Esophagus mucosa (tissue), 1 donor: ENCODE data around the gene PNLIPRP1. TPM values are rescaled to one million over a fixed set of nuclear protein-coding genes. Genes with fewer than 3 reads are reported as not detected.

Experiments used
- ATAC-seq: fragments of 200-7000 bp; cut with Tn5 transposase; one replicate; pipeline ENCODE4 v1.9.1; 2020
- total RNA-seq: library from RNA; stranded (reverse); gene quantifications from one replicate; pipeline ENCODE4 v1.2.4, GENCODE V29; 2023
- donor health status: DM: yes; HTN: yes; CAD: no.

The PNLIPRP1 gene
- total RNA-seq, result not detected

DNA sequence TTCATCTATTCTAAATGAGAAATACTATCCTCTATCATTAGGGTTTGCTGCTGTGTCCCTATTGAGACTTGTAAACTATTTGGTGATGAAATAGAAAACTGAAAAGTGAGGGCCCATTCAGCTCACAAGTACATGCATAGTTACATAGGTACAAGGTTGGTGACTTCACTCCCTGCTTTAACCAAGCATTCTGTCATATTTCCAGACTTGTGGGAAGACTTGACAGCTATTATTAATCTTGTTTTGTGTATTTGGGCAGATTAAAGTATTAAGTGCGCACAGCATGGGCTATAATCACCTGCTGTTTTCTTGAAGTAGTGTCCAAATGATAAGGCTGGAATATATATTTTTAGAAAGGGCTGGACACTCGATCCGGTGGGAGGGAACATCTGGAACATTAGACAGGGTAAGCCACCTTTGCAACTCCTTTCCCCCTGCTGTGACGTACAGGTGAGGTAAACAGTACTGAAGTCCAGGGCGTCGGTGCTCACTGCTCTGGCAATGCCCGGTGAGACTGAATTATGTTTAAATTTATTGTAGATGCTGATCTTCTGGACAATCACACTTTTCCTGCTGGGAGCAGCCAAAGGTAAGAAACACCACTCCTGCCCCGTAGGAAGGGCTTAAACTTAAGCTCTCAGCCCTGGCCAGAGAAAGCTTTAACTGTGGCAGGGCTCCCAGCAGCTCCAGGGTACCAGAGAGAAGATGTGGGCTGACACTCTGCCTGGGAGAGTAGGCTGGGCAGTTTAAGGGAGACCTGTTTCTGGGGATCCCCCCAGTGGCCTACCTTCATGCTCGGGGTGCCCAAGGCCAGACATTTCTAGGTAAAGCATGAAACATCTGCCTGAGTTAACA, at the start of gene PNLIPRP1:
Gene PNLIPRP1 (plus strand): TSS at position 370 of the 855 bp plus-strand sequence. CDS start 171 bp downstream, at position 541.
- no peak for ATAC-seq

DNA sequence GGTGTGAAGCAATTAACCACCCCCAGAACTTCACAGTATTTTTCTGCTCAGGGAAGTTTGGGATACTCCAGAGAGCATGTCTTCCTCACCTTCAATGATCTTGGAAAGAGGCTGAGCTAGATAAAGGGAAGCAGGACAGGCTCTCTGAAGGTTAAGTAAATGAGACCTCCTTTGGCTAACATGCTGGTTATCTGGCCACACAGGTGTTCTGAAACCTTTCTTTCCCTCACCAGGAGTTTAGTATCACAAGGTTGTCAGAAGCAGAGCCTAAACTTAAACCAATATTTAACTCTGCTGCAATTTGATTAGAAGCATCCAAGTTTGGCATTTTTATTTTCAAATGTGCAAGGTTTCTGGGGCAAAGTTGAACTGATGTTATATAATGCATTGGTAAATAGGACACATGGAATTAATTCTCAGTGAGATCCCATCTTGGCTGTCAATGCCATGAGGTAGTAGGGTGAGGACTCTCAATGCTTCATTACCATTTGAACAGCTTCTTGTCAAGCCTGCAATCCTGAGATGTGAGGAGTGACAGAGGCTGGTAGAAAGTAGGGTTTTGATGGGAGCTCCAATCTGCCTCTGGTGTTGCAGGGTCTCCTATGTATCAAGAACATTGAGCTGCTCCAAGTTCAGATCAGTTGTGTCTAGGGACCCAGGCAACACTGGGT, 48.6 kb upstream of the PNLIPRP1 start:
- ATAC-seq, result no peak

DNA sequence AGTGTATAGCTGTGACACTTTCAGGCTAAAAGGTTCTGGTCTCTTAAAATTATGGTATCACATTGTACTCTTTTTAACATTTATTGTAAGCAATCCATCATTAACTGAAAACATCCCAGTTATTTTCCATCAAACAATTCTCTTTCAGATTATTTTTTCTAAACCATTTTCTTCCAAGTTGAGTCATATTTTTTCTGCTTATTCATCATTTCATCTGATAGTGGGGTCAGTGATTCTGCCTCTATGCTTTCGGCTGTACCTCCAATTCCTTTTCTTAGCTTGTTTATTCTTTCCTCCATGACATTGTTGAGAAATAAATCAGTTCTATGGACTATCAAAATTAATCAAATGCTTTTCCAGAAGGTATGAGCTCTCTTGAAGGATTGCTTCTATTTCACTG, 45.6 kb upstream of the PNLIPRP1 start:
- no peak for ATAC-seq

DNA sequence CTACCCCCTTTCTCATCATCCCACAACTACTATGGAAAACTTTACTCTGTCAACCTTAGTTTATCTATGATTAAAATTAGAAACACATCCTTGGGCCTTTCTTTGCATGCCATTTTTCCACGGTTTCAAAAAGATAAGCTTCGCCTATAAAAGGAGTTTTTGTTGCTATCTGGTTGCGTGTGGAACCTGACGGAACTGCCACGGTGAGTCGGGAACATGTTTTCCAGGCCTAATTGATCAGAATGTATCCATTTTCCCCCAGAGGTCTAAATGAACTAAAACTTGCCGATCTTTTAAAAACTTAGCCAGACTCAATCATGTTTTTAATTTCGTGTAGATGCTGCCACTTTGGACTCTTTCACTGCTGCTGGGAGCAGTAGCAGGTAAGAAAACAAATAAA, 45.0 kb upstream of the PNLIPRP1 start, which contains the start of gene PNLIP:
Gene PNLIP (plus strand): TSS at position 176 of the 400 bp plus-strand sequence. CDS start 162 bp downstream, at position 338.
- ATAC-seq, result no peak

DNA sequence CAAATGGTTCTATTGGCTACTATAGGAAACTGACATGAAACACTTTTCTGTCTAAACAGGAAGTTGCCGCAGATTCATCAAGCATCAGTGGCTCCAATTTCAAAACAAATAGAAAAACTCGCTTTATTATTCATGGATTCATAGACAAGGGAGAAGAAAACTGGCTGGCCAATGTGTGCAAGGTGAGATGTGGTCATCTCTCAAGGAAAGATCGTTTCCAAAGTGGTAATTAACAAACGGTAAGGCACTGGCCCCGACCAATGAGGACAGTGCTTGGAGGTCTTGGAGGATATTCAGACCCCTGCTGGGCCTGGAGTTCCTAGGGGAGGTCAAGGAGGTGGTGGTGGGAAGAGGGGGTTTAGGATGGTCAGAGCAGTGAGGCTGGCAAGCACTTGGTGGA, 42.5 kb upstream of the PNLIPRP1 start:
- ATAC-seq, result no peak

DNA sequence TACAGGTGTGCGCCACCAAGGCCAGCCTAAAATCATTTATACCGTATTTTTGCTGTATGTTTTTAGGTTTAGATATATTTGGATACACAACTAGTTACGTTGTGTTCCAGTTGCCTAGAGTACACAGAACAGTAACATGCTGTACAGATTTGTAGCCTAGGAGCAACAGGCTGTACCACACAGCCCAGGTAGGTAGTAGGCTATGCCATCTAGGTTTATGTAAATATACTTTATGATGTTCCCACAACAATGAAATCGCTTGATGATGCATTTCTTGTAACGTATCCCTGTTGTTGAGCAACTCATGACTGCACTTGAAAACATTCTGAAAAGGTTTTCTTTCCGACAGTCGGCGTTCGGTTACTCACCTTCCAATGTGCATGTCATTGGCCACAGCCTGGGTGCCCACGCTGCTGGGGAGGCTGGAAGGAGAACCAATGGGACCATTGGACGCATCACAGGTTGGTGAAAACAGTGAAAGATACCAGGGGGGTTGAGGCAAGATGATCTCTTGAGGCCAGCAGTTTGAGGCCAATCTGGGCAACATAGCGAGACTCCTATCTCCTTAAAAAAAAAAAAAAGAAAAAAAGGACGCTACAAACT, 37.3 kb upstream of the PNLIPRP1 start:
- ATAC-seq, result no peak

DNA sequence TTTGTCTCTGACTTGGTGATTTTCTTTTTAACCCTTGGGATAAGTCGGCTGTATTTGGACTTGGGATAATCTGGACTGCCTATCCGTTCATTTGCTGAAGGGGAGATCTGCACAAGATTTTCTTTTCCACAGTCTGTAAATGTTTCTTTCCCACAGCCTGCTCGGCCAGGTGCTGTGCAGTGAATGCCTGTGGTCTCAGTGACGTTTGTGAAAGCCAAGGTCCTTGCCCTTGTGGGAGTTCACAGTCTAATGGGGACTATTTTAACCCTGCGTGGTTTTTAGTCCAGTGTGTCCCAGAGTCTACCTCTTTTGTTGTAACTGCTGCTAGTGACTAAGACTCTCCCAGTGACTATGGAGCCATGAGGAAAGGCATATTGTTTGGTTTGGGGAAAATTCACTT, 36.1 kb upstream of the PNLIPRP1 start:
- ATAC-seq, result no peak

DNA sequence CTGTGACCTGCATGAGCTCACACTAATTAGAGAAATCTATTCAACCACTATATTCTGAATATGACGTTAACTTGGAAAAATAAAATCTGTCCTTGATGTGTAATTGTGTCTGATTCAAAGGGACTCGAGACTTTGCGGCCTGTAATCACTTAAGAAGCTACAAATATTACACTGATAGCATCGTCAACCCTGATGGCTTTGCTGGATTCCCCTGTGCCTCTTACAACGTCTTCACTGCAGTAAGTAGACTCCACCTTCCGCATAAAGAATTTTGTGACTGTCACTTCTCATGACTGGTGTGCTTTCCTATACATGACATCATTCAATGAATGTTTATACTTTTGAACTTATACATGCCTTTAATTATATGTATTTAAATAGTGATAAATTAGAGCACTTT, 34.9 kb upstream of the PNLIPRP1 start:
- ATAC-seq, result no peak

DNA sequence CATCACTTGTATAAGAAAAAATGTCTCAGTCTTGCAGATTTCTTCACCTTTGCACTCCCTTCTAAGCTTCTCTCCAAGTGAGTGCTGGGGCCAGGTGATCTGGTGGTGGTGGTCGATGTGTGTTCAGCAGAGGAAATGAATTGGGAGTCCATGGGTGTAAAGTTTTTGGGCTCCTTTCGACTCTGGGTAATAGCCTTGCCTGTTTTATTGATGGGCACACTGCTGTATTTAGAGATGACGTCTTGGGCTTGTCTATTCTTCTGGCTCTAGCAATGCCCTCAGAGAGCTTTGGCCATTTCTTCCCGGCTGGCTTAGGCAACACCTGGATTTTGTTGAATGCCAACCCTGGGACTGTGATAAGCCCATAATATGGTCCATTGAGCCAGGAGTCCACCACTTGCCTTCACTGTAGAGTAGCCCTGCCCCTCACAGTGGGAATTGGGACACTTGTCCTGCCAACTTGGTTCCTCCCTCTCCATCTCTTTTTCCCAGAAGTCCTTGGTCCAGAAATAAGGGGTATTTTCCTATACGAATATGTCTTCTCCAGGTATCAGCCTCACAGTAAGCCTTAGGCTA, 33.4 kb upstream of the PNLIPRP1 start:
- no peak for ATAC-seq

DNA sequence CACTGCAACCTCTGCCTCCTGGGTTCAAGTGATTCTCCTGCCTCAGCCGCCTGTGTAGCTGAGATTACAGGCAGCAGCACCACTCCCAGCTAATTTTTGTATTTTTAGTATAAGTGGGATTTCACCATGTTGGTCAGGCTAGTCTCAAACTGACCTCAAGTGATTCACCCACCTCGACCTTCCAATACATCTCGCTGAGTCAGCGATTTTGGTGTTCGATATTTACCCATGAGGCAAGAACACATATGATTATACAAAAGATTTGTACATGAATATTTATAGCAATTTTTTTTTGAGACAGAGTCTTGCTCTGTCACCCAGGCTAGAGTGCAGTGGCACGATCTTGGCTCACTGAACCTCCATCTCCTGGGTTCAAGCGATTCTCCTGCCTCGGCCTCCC, 25.2 kb upstream of the PNLIPRP1 start:
- no peak for ATAC-seq

DNA sequence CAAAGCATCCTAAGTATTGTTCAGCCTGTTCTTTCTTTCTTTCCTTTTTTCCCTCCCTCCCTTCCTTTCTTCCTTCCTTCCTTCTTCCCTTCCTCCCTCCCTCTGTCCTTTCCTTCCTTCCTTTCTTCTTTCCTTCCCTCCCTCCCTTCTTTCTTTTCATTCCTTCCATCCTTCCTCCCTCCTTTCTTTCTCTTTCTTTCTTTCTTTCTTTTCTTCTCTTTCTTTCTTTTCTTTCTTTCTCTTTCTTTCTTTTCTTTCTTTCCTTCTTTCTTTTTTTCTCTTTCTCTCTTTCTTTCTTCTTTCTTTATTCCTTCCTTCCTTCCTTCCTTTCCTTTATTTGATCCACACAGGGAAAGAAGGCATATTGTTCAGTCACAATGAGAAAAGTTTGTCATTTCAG, 23.8 kb upstream of the PNLIPRP1 start:
- ATAC-seq, result no peak

DNA sequence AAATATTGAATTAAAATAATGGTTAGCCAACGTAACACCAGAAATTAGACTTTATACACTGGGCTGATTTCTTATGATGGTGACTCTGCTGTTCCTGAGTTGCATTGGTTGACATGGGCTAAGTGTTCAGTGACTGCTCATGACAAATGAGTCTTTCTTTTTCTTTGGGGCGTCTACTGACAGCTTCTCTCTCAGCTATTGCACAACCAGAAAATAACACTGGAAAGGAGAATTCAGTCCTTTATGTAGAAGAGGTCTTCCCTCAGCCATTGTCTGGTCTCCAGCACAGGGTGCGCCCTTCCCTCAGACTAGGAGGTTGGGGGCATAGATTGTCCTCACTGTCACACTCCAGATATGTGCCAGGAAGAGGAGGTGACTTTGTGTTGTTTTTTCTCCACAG, 23.4 kb upstream of the PNLIPRP1 start:
- ATAC-seq, result no peak

DNA sequence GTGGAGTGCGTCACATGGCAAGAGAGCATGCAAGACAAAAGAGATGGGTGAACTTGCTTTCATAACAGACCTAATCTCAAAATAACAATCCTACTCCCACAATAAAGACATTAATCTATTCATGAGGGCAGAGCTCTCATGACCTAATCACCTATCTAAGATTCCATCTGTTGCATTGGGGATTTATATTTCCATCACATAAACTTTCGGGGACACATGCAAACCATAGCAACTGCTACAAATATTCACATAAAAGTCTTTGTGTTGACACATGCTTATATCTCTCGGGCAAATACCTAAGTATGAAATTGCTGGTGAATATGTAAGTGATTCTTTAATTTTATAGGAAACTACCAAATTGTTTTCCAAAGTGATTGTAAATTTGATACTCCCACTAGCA, 16.0 kb upstream of the PNLIPRP1 start:
- ATAC-seq, result no peak

DNA sequence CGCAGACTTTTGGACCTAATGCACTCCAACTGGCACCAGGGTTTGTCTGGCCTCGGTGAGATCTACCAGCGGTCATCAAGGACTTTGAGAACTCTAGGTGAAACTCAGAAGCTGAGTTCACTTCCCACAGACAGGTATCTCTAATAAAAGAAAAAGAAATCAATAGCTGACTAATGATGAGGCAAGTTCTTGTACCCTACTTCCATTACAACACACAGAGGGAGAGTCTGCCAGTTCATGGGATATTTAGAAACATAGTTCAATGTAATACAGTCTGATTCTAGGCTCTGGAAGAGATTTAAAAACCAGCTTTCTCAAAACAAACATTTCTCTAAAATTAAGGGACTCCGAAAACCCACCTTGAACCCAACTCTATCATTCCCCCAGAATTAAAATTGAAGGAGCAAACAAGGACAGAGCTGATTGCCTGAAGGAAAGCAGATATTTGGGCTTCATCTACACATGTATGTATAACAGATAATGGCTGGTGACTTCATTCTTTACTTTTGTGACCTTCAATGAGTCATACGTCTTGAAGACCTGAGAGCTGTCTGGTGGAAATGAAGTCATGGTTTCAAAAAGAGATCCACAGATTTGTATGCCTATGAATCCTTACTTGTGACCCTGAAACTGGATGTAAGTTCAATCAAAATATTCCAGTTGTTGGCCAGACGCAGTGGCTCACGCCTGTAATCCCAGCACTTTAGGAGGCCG, 2.7 kb upstream of the PNLIPRP1 start:
- no peak for ATAC-seq

DNA sequence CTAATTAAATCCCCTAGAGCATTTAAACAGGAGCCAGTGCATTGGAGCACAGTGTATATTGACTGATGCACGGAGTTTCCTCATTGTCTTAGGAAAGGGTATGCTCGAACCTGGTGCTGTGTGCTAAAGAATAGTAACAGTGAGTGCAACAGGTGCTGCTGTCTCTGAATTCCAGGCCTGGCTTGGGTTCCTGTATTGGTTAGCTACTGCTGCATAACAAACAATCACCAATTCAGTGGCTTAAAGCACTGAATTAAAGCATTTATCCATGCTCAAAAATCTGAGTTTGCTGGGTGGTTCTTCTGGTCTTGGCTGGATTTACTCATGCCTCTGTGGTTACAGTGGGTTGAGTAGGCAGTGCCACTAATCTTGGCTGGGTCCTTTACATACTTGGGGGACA, 1.8 kb upstream of the PNLIPRP1 start:
- no peak for ATAC-seq

DNA sequence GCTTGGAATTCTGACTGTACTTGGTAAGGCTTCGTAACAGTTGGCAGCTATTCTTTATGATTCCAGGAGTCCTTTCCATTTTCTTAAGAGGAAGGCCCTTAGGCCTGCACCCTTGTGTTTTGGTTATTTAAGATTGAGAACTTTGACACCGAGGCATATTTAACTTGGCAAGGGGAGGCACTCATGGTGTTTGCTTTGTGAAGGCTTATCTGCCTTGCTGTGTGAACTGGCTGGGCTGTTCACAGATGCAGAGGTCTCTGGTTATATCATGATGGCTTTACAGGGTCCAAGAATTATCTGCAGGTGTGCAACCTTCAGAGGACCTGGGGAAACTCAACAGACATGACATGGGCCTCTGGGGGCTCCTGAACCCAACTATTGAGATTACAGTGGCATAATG, 833 bp upstream of the PNLIPRP1 start:
- ATAC-seq, result no peak

DNA sequence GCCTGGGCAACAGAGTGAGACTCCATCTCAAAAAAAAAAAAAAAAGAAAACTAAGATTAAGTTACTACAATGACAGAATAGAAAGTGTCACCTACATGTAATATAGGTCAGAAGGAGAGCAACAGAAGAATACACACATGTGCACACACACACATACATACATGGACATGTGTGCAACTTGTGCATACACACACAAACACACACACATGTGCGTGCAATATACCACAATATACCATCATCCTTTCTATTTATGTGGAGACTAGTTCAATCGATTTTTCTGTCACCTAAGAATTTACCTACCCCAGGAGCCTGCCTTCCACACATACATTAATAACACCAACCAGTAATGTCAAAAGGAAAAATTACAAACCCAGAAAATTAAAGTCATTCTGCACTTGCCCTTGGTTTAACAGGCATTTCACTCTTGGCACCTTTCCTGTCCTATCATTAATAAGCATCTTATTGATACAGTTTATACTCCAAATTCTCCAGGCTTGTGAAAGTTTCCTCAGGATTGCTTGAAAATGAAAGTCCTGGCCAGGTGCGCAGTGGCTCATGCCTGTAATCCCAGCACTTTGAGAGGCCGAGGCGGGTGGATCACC, 2.5 kb downstream of the PNLIPRP1 start:
- no peak for ATAC-seq

DNA sequence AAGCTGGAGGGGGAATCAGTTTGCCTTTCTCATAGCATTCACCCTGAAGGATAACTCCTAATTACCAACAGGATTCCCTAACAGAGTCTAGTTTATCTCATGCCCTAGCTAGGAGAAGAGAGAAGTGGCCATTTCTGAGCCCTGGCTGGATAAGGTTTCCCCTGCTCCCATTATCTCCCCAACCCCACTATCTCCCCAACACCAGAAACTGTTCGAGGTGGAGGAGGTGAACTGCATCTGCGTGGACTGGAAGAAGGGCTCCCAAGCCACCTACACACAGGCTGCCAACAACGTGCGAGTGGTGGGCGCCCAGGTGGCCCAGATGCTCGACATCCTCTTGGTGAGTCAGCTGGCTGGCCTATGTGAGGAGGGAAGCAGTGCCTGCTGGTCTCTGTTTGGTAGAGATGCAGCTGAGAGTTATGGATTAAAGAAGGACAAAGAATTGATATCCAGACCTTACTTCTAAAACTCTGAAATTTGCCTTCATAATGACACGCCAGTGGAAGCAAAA, 3.8 kb downstream of the PNLIPRP1 start:
- ATAC-seq, result no peak

DNA sequence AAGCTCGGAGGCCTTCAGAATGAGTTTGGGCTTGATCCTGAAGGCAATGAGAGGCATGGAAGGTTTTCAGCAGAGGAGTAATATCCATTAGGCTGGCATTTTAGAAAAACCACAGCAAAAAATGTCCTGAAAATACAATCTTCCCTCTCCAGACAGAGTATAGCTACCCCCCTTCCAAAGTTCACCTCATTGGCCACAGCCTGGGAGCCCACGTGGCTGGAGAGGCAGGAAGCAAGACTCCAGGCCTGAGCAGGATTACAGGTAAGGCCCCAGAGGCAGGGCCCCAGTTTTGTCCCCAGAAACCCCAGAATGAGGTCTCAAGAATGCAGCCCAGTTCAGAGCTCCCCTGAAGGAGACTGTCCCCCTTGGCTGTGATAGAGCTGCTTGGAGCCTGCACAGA, 5.3 kb downstream of the PNLIPRP1 start:
- no peak for ATAC-seq

DNA sequence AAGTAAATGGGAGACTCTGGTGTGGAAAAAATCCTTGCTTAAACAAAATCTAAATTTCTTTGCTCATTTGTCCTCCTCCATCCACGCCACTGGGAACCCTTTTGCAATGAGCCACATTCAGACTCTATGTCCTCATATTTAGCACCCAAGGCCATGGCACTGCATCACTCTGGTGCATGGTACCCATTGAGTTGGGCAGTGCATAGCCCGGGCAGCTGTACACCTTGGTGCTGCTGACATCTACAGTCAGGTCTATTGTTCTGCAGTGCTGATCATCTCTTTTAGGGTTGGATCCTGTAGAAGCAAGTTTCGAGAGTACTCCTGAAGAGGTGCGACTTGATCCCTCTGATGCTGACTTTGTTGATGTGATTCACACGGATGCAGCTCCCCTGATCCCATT, 6.8 kb downstream of the PNLIPRP1 start:
- ATAC-seq, result no peak

DNA sequence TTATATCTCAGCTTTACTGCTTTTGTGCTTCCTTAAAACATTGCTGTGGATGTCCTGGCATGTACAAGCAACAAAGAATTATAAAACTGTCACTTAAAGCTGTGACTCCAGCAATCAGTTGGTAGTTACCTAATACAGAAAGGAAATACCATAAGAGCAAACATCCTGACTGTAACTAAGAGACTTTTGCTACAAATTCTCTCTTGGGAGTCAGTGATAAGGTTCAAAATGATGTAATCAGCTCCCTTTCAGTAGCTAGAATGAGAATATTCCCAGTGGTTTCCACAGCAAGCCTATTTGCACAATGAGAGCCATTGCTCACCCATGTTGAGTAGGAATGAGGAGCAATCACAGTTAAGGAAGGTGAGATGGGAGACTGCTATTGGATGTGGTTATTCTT, 7.6 kb downstream of the PNLIPRP1 start:
- ATAC-seq, result no peak

DNA sequence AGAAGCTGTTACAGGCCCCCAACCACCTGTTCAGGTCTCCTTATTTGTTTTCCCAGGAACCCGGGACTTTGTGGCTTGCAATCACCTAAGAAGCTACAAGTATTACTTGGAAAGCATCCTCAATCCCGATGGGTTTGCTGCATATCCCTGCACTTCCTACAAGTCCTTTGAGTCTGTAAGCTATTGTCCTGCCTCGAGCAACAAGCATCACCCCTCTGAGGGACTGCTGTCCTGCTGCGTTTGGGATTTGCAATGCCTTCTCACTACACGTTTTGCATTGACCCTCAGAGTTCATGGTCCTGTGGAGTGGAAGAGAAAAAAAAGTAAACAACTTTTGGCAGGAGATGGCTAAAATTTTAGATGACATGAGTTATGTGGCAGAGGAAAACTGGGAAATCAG, 9.2 kb downstream of the PNLIPRP1 start:
- no peak for ATAC-seq
